ENCODE results near the gene TLN1.

DNA sequence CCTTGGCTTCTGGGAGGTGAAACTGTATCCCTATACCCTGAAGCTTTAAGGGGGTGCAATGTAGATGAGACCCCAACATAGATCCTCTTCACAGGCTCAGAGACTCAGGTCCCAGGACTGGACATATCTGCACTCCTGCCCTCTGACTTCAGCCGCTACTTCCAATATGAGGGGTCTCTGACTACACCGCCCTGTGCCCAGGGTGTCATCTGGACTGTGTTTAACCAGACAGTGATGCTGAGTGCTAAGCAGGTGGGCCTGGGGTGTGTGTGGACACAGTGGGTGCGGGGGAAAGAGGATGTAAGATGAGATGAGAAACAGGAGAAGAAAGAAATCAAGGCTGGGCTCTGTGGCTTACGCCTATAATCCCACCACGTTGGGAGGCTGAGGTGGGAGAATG lies 52.9 kb downstream of the TLN1 start:
- no peak for TF ChIP-seq CTCF (IDR thresholded peaks at IDR 0.05; ENCODE audit: low read length)
- TF ChIP-seq EZH2 (IDR thresholded peaks at IDR 0.05; ENCODE audit: borderline replicate concordance, low read length), result no peak

Measured in OCI-LY1 (cell line).